ENCODE measurements around the gene AIMP1. TPM values are rescaled to one million over a fixed set of nuclear protein-coding genes. Genes with fewer than 3 reads are reported as not detected.

The AIMP1 gene
- total and polyA plus RNA-seq, 2 of the 13 experiments (the other 11 are each of a cell fraction or from before 2014, with no cell fraction given): 28.6 to 82.9 TPM

- TF ChIP-seq CREB1 (IDR thresholded peaks at IDR 0.05) (peak; percentile 45; the same call in 1 of the 2 replicates), CREB1 (CRISPR knock-in tag; IDR thresholded peaks at IDR 0.05) (peak; percentile 88), XRCC5 (optimal IDR thresholded peaks at IDR 0.05; ENCODE audit: low read length) (no peak), ZFP36L1 (CRISPR knock-in tag; IDR thresholded peaks at IDR 0.05) (peak; percentile 41; the same call in 1 of the 2 replicates), ZHX1 (CRISPR knock-in tag; IDR thresholded peaks at IDR 0.05; ENCODE audit: low read depth) (peak; percentile 74; the same call in 1 of the 2 replicates), SYNCRIP (IDR thresholded peaks at IDR 0.05; ENCODE audit: insufficient read depth, low read depth, low read length) (no peak), ZNF501 (CRISPR knock-in tag; IDR thresholded peaks at IDR 0.05) (no peak), BRD4 (CRISPR knock-in tag; IDR thresholded peaks at IDR 0.05) (peak; percentile 74; the same call in 1 of the 2 replicates), FIP1L1 (IDR thresholded peaks at IDR 0.05; ENCODE audit: borderline replicate concordance, insufficient read depth, low read depth, low read length) (no peak), IRF2 (CRISPR knock-in tag; IDR thresholded peaks at IDR 0.05) (peak; percentile 98), SMARCC2 (IDR thresholded peaks at IDR 0.05) (no peak), ZNF513 (CRISPR knock-in tag; conservative IDR thresholded peaks at IDR 0.05) (no peak), MAF1 (CRISPR knock-in tag; IDR thresholded peaks at IDR 0.05; ENCODE audit: borderline replicate concordance) (no peak), SOX13 (IDR thresholded peaks at IDR 0.05) (peak; percentile 89), SOX13 (CRISPR knock-in tag; conservative IDR thresholded peaks at IDR 0.05 in 1 of 2, IDR thresholded peaks at IDR 0.05 in 1 of 2) (peak in 1 of 2 experiments; percentile 97; a peak in 2 of 4 replicates), FOXO1 (CRISPR knock-in tag; IDR thresholded peaks at IDR 0.05) (peak; percentile 98), CBFB (CRISPR knock-in tag; IDR thresholded peaks at IDR 0.05) (0 out of 2 replicates have a peak, but pooled peaks have one; percentile 51), ZNF589 (CRISPR knock-in tag; conservative IDR thresholded peaks at IDR 0.05) (peak; percentile 67), SSRP1 (CRISPR knock-in tag; IDR thresholded peaks at IDR 0.05) (no peak), RNF219 (CRISPR knock-in tag; IDR thresholded peaks at IDR 0.05) (peak; percentile 83; the same call in 1 of the 2 replicates), NFRKB (IDR thresholded peaks at IDR 0.05) (no peak), NFIC (IDR thresholded peaks at IDR 0.05; ENCODE audit: low read length) (peak; percentile 96), YY1 (IDR thresholded peaks at IDR 0.05; ENCODE audit: insufficient read depth, insufficient replicate concordance, low read depth, low read length) (peak; percentile 74), KDM1A (CRISPR knock-in tag; IDR thresholded peaks at IDR 0.05) (no peak; the same call in 1 of the 2 replicates)
Observed at GRCh38 chr4:106287353-106287969, 28.9 kb upstream of the AIMP1 start (continued).

Measured in HepG2 (cell line).